K562 (cell line): ENCODE measurements around the gene PPT1. TPM values are rescaled to one million over a fixed set of nuclear protein-coding genes. Genes with fewer than 3 reads are reported as not detected.

Experiments used
- CCNT2 ChIP-seq: IDR thresholded peaks from 2 replicates; pipeline ENCODE4 v1.6.1; 2011; ENCODE audit warnings: borderline replicate concordance, low read depth, mild to moderate bottlenecking, moderate library complexity, mixed read lengths, low read length; ENCODE audit not compliant: insufficient read length; ENCODE audit errors: extremely low read depth
- JUND ChIP-seq, 2 experiments: IDR thresholded peaks; 2 replicates in 1 of 2; 3 replicates in 1 of 2; pipeline ENCODE4 v1.6.1; 2011; ENCODE audit warnings: borderline replicate concordance in 2 of 2, low read depth in 2 of 2, low read length in 2 of 2, improper control_type of control experiment in 1 of 2, missing biosample characterization in 1 of 2, missing genetic modification characterization in 1 of 2, missing genetic modification reagents in 1 of 2
- POLR3A ChIP-seq: IDR thresholded peaks from 2 replicates; pipeline ENCODE4 v1.6.1; 2011; ENCODE audit warnings: borderline replicate concordance, mild to moderate bottlenecking, moderate library complexity; ENCODE audit not compliant: insufficient read length, insufficient read depth; ENCODE audit errors: extremely low read depth
- polyA plus RNA-seq, 8 experiments: library from polyadenylated mRNA; depleted of rRNA in 4 of 8; stranded (reverse) in 5 of 8; unstranded in 3 of 8; fragments of >200 nt; fragmentation: Nextera tagmentation in 2 of 8; fragmentation: Illumina TruSeq in 1 of 8; extraction: Ambion mirVana in 2 of 8; extraction: Trizol in 1 of 8; gene quantifications; 2 replicates each; pipeline versions ENCODE4 v1.2.1 to v1.2.3, GENCODE V29; 2011 to 2014; ENCODE audit warnings: inconsistent platforms in 1 of 8, missing spikeins in 1 of 8
- total RNA-seq, 7 experiments: library from RNA; depleted of rRNA in 6 of 7; stranded (reverse); fragments of >200 nt in 6 of 7; fragmentation: Illumina TruSeq in 2 of 7; extraction: Trizol in 2 of 7; gene quantifications; 2 replicates each; pipeline versions ENCODE4 v1.2.1 to v1.2.3, GENCODE V29; 2011 to 2021; ENCODE audit warnings: low replicate concordance in 1 of 7
- TF ChIP-seq, protein P1 (sequence below): fragments of 250-450 bp; sonication (Bioruptor Pico); IDR thresholded peaks from 2 replicates; pipeline ENCODE4 v1.5.0; 2021; ENCODE audit warnings: mild to moderate bottlenecking, moderate library complexity
- TF ChIP-seq, protein P2 (sequence below): fragments of 450-650 bp; IDR thresholded peaks from 2 replicates; pipeline ENCODE4 v1.6.1; 2016; ENCODE audit warnings: low read depth
- TF ChIP-seq, protein P3 (sequence below): conservative IDR thresholded peaks from 2 replicates; pipeline ENCODE4 v1.6.1; 2011; ENCODE audit warnings: low read depth, mild to moderate bottlenecking, low read length; ENCODE audit not compliant: control insufficient read depth

PPT1 gene
- total and polyA plus RNA-seq, 9 of the 15 experiments (the other 6 are each of a cell fraction or from before 2014, with no cell fraction given), result 72.2 to 285 (median 143) TPM

DNA sequence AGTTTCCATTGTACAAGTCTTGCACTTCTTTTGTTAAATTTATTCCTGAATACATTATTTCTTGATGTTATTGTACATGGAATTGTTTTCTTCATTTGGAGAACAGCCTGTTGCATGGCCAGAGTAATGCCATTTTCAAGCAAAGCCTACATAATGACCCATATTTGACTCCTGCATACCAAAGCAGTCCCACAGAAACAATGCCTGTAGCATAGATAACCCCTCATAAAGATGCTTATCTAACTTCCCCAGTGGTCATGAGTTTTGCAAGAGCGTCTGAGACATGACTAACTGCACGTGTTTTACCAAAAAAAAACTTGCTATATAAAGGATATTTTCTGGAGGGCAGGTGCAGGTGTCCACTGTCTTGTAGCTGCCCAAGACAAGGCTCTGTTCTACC lies 33.8 kb upstream of the PPT1 start (continued):
- no peak for TF ChIP-seq POLR3A
- peak; percentile 46 for TF ChIP-seq CCNT2
- TF ChIP-seq, protein P1, sequence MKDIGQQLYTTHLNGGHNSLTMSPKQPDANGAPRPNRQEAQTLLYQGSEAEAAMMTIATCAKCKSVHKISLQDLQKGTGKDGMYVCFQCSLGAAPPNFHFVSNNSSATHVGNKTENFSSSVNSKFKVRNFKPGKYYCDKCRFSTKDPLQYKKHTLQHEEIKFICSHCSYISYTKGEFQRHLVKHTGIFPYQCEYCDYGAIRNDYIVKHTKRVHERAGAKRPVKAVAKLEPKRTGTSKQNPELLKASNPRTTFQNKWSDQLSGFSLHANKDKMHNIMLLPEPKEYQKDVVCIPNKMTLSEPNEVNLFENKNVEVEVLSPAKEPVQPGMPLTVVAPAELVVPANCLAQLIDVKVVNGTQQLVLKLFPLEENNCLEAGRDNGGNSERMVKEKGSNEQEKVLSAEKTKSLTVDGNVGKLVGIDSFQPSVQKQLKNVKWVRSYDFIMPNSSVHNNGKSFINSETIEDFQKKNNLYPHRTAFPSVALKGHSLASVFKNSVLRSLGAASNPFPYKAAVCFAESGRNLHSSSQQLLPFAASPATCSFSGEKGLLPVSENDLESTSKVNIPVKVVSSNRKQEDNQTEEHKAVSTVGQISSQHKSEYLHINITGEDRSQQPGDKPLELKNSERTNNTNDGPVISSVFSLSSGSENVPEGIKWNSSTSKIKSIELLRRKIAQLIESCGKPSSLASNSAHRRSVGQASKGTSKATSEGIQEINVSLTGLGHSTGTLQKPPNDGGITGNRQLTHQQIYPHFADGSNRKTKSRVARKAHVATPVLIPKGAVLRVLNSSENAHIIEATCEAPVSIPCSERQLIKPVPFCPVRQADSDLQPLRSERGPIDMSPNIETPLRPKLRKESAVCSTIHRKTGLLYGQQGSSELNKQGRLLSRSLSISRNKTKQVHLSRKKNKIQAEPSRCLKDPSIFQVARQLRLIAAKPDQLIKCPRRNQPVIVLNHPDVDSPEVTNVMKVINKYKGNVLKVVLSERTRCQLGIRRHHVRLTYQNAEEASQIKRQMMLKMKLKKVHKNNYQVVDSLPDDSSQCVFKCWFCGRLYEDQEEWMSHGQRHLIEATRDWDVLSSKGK, result no peak
- TF ChIP-seq, protein P2, sequence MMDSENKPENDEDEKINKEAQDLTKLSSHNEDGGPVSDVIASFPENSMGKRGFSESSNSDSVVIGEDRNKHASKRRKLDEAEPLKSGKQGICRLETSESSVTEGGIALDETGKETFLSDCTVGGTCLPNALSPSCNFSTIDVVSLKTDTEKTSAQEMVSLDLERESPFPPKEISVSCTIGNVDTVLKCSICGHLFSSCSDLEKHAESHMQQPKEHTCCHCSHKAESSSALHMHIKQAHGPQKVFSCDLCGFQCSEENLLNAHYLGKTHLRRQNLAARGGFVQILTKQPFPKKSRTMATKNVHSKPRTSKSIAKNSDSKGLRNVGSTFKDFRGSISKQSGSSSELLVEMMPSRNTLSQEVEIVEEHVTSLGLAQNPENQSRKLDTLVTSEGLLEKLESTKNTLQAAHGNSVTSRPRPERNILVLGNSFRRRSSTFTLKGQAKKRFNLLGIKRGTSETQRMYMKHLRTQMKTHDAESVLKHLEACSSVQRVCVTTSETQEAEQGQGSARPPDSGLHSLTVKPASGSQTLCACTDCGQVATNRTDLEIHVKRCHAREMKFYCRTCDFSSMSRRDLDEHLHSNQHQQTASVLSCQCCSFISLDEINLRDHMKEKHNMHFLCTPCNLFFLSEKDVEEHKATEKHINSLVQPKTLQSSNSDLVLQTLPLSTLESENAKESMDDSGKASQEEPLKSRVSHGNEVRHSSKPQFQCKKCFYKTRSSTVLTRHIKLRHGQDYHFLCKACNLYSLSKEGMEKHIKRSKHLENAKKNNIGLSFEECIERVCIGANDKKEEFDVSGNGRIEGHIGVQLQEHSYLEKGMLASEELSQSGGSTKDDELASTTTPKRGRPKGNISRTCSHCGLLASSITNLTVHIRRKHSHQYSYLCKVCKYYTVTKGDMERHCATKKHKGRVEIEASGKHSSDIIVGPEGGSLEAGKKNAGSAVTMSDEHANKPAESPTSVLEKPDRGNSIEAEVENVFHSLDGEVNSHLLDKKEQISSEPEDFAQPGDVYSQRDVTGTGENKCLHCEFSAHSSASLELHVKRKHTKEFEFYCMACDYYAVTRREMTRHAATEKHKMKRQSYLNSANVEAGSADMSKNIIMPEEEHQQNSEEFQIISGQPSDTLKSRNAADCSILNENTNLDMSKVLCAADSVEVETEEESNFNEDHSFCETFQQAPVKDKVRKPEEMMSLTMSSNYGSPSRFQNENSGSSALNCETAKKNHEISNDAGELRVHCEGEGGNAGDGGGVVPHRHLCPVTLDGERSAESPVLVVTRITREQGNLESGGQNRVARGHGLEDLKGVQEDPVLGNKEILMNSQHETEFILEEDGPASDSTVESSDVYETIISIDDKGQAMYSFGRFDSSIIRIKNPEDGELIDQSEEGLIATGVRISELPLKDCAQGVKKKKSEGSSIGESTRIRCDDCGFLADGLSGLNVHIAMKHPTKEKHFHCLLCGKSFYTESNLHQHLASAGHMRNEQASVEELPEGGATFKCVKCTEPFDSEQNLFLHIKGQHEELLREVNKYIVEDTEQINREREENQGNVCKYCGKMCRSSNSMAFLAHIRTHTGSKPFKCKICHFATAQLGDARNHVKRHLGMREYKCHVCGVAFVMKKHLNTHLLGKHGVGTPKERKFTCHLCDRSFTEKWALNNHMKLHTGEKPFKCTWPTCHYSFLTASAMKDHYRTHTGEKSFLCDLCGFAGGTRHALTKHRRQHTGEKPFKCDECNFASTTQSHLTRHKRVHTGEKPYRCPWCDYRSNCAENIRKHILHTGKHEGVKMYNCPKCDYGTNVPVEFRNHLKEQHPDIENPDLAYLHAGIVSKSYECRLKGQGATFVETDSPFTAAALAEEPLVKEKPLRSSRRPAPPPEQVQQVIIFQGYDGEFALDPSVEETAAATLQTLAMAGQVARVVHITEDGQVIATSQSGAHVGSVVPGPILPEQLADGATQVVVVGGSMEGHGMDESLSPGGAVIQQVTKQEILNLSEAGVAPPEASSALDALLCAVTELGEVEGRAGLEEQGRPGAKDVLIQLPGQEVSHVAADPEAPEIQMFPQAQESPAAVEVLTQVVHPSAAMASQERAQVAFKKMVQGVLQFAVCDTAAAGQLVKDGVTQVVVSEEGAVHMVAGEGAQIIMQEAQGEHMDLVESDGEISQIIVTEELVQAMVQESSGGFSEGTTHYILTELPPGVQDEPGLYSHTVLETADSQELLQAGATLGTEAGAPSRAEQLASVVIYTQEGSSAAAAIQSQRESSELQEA, result no peak
- TF ChIP-seq, protein P3, sequence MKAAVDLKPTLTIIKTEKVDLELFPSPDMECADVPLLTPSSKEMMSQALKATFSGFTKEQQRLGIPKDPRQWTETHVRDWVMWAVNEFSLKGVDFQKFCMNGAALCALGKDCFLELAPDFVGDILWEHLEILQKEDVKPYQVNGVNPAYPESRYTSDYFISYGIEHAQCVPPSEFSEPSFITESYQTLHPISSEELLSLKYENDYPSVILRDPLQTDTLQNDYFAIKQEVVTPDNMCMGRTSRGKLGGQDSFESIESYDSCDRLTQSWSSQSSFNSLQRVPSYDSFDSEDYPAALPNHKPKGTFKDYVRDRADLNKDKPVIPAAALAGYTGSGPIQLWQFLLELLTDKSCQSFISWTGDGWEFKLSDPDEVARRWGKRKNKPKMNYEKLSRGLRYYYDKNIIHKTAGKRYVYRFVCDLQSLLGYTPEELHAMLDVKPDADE, result no peak
- TF ChIP-seq JUND (IDR thresholded peaks at IDR 0.05; ENCODE audit: borderline replicate concordance, low read depth, low read length), result peak; percentile 46; the same call in 1 of the 2 replicates
- TF ChIP-seq JUND (tag; IDR thresholded peaks at IDR 0.05; ENCODE audit: borderline replicate concordance, low read depth, low read length), result no peak; the same call in 2 of the 3 replicates
